Measurements from ENCODE around the gene TMEM169.
A peak's percentile ranks its signal among the peaks of the same experiment; 100 is the strongest.

The TMEM169 gene, protein sequence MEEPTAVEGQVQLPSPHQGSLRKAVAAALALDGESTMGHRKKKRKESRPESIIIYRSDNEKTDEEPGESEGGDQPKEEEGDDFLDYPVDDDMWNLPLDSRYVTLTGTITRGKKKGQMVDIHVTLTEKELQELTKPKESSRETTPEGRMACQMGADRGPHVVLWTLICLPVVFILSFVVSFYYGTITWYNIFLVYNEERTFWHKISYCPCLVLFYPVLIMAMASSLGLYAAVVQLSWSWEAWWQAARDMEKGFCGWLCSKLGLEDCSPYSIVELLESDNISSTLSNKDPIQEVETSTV

DNA sequence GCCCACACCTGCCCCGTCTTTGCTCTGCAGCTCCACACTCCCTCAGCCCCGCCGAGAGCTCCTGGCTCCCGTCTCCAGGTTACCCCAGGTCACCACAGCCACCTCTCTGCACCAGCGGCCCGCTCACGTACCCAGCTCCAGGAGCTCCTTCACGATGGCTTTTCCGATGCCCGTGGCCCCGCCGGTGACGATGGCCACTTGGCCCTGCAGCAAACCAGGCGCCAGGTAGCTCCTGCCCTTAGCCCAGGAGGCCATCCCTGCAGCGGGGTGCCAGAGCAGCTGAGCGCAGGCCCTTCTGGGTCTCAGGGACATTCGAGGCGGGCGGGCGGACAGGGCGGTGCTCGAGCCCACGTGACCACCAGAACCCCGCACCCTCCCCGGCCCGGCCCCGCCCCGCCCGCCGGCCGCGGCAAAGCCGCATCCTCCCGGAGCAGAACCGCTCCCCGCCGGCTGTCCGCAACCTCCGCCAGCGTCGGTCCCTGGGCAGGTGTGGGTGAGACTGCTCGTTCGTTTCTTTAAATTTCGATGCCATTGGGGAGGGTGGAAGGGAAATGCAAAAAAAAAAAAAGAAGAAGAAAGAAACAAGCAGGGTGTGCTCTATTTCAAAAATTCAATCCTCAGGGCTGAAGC is at the start of gene TMEM169, which contains the start of gene PECR:
Gene TMEM169, plus strand, starts transcription at position 433 of the 630 bp plus-strand sequence. CDS start 14,045 bp downstream, outside the sequence.
Gene PECR, minus strand, starts transcription at position 323 of the 630 bp plus-strand sequence. Its CDS starts 68 bp downstream, at position 255.
- DNase-seq (ENCODE audit: low spot score): peak; percentile 25

DNA sequence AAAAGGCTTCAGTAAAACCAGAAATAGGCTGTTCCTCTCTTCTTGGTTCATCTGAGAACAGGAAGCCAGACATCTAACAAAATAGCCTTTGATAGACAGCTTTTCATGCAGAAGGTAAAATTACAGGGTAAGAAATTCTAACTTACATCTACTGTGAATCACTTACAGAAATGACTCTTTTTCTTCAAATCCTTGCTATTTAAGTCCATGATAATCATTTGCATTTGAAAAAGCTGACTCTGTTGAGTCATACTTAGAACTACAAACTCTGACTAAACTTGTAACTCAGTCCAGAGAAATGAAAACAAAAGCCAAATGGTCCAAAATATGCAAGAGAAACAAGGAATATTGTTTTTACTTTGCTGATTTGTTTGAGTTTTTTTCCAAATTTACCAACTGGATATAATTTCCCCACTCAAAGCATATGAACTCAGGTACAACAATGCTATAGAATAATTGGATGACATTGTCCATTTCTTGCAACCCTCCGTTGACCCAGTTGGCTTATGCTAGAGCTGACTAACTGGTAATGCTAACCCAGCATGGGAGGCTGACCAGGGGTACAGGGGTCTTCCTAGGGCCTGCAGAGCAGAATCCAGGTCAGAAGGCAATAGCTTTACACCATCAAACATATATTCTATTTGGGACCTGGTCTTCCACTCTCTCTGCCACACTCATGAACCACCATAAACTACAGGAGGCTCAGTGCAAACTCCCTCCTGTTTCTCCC is 49.6 kb upstream of the TMEM169 start:
- DNase-seq (ENCODE audit: low spot score): no peak

DNA sequence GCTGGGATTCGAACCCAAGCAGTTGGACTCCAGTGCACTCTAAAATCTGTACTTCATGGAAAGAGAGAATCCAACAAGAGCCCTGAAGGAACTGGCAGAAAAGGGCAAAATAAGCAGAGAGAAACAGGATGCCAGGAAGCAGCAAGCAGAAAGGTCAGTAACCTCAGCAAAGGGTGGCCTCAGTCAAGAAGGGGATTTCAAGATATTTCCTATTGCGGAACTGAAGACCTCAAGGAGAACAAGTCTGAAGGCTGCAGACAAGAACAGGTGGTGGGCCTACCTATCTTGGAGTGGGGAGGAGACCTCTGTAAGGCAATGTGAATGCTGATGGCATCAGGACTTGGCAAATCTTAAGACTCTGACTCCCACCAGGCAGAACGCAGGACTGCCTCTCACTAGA is 48.3 kb upstream of the TMEM169 start:
- DNase-seq (ENCODE audit: low spot score): no peak

GRCh38 chr2:216034065-216034464 is 47.7 kb upstream of the TMEM169 start:
- DNase-seq (ENCODE audit: low spot score): no peak

- no peak for DNase-seq (ENCODE audit: low spot score)
Observed at GRCh38 chr2:216039918-216040317, 41.8 kb upstream of the TMEM169 start.

GRCh38 chr2:216041438-216041837 is 40.3 kb upstream of the TMEM169 start:
- DNase-seq (ENCODE audit: low spot score): no peak

DNA sequence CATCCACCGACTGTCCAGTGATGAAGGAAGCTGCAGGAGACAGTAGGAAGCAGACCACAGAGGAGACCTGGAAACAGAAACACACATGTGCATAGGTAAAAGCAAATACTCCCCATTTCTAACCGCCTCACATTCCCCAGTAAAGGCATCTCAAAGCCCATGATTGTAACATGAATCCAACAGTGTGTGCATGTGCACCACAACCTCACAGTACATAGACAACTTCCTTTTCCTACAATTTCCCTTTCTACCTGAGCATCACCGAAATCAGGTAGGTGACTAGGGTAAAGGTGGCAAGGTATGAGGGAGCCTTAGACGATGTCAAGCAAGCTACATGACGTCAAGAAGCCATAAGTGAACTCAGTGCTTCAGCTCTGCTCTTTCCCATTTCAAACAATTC is 37.8 kb upstream of the TMEM169 start:
- DNase-seq (ENCODE audit: low spot score): no peak

DNA sequence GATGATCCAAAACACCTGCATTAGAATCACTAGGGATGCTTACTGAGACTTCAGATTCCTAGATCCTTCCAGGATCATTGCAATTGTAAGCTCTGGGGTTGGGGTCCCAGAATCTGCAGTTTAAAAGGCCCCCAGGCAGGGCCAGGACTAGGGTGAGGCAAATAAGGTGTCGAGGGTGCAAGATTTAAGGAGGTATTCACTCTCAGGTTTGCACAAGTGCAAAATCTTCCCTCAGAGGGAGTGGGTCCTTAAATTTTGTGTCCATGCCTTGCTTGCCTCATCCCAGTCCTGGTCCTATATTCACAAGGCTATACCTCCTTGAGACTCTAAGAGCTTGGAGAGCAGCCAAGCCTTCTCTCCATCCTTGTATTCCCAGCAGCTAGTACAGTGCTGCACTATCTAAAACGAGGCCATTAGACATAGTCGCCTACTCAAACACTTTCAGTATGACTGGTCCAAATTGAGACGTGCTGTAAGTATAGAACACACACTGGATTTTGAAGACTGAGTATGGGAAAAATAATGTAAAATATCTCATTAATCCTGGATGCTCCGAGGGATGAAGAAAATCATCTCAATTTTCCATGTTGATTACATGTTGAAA is 36.7 kb upstream of the TMEM169 start:
- no peak for DNase-seq (ENCODE audit: low spot score)

GRCh38 chr2:216047397-216047796 is 34.3 kb upstream of the TMEM169 start:
- DNase-seq (ENCODE audit: low spot score): no peak

- DNase-seq (ENCODE audit: low spot score): no peak
Observed at GRCh38 chr2:216049452-216049851, 32.3 kb upstream of the TMEM169 start.

GRCh38 chr2:216051350-216051749 is 30.4 kb upstream of the TMEM169 start:
- DNase-seq (ENCODE audit: low spot score): no peak

DNA sequence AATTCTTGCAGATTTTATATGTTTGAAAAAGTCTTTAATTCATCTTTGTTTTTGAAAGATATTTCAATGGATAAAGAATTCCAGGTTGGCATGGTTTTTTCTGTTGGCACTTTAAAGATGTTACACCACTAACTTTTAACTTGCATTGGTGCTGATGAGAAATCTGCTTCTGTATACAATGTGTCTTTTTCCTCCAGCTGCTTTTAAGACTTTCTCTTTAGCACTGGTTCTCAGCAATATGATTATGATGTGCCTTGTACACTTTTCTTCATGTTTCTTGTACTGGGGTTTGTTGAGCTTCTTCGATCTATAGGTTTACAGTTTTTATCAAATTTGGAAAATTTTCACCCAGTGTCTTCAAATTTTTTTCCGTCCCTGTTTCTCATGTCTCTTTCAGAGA is 29.3 kb upstream of the TMEM169 start:
- no peak for DNase-seq (ENCODE audit: low spot score)

- DNase-seq (ENCODE audit: low spot score): no peak
Observed at GRCh38 chr2:216055680-216056079, 26.0 kb upstream of the TMEM169 start.

GRCh38 chr2:216056739-216057138 is 25.0 kb upstream of the TMEM169 start:
- DNase-seq (ENCODE audit: low spot score): peak; percentile 11

DNA sequence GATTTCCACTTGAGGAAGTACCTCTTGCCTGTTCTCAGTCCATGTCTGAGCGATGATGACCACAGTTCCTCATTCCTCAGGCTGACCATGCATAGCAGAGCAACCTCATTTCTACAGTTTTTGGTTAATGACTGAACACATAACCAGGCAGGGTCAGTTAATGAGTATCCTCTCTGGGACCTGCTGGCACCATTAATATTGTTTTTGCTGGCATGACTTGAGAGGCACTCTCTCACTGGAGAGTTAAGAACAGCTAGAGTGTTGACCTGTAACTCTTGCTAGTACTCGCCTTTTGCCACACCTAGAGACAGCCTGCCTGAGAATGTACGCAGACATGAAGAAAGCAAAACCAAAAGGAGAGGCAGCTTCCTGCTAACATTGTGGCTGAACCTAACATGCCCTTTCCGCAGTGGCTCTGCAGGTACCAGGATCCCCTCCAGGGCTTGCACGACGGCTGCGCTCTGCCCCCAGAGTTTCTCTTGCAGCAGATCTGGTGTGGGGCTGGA is 24.0 kb upstream of the TMEM169 start:
- DNase-seq (ENCODE audit: low spot score): no peak

- DNase-seq (ENCODE audit: low spot score): no peak
Observed at GRCh38 chr2:216059233-216059834, 22.4 kb upstream of the TMEM169 start.

DNA sequence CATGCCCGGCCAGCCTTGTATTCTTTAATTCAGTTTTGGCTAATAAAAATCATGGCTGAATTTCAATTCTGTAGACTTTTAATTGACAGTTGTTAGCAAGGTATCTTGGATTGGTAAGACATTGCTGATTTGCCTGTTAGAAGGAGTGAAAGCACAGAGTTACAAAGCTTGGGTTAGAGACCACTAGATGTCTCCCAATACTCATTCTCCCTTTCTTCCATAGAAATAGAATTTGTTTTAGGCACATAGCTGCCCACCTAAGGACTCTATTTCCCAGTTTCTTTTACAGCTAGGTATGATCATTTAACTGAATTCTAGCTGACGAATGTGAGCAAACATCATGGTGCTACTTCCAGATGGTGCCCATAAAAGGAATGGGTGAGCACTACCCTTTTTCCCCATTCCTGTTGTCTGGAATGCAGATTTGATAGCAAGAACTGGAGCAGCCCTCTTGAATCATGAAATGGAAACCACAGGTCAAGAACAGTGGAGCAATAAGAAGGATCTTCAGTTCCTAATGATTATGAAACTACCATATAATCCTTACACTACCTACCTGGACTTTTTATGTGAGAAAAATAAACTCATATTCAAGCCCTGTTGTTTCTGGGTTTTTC is 17.6 kb upstream of the TMEM169 start:
- DNase-seq (ENCODE audit: low spot score): no peak

DNA sequence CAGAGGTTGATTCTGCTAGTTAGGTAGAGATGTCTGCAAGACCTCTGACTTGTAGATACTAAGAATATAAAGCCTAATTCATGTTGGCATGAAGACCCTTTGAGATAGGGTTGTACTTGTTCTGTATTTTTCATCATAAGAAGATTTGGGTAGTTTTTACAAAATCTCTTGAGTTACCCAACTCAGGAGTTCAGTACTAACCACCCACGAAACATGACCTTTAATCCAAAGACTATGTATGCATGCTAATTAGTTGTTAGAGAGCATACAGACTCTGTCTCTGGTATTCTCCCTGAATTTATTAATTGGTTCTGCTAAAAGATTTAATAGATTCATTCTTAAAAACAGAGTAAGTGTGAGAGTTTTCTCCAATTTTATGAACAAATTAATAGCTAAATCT is 17.1 kb upstream of the TMEM169 start:
- no peak for DNase-seq (ENCODE audit: low spot score)

DNA sequence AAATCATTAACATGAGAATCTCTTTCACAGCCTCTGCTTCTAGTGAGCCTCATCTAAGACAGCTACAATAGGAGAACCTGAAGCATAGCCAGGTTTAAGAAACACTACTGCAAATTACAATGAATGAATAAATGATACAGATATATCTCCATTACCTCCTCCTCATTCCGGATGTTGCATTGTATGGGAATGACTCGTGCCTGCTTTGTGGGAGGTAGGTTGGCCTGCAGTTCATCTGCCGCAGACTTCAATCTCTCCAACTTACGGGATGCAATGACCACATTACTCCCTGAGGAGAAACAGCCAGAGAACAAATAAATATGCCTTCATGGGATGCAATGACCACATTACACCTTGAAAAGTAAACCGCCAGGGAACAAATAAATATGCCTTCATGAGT is 15.5 kb upstream of the TMEM169 start:
- no peak for DNase-seq (ENCODE audit: low spot score)

DNA sequence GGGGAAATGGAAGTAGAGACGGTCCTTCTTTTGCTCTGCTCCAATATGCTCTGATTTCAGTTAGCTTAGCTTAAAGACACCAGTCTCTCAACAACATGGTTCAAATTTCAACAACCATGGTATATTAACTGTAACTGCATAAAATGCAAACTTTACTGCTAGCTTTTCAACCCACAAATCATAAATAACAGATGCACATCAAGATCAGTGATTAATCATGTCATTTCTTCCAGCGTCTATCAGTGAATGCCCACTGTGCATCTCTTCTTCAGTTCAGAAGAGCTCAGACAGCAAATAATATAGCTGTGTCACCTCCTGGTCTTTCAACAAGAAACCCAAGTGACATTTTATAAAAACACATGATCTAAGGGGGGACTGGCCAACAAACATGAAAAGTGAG is 12.7 kb upstream of the TMEM169 start:
- no peak for DNase-seq (ENCODE audit: low spot score)

DNA sequence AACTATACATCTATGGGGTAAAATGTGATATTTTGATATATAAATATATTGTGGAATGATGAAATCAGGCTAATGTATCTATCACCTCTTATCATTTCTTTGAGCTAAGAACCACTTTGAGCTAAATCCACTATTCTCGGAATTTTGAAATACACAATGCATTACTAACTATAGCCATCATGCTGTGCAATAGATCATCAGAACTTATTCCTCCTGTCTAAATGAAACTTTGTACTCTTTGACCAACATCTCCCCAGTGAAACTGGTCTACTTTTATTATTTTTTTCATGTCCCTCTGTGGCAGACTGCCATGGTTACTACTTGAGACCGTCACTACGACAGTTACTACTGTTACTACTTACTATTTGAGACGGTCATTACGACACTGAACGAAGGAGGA is 11.5 kb upstream of the TMEM169 start:
- DNase-seq (ENCODE audit: low spot score): no peak
